RKO (cell line): Measurements from ENCODE around the gene SMARCA2.

Source experiments
- DNase-seq: peaks from one replicate; pipeline ENCODE4 v3.0.0-alpha.2; 2016; ENCODE audit warnings: low spot score

Gene SMARCA2

DNA sequence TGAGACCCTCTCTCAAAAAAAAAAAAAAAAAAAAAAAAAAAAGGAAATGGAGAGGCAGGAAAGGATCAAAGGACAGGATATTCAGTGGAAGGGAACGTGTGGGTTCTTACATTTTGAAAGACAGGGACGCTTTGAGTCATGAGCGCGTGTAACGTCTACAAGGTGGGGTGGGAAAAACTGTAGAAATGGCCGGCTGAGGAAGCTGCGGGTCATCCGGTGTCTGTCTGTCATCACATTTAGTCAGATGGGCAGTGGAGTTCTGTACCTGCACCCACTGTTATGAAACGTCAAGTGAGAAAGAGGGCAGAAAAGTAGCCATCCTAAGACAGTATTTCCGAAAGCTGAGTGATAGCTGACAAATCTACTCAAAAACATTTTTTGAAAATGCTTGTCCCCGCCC is 159.8 kb downstream of the SMARCA2 start:
- no peak for DNase-seq

DNA sequence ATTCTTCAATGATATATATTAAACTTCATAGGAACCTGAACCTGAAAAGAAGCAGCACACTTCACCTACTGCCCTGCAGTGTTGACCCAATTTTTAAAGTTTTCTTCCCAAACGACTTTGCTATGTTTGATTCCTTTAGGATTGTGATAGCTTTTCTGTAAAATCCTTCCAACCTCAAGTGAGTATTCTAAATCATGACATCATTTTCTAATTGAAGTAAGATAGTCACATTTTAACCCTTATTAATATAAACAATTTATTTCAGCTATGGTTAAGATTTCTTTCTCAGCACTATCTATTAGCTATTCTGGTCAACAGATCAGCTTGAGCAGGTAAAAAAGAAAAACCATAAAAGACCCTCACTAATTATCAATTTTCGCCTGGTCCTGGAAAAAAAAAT is 162.0 kb downstream of the SMARCA2 start:
- no peak for DNase-seq

DNA sequence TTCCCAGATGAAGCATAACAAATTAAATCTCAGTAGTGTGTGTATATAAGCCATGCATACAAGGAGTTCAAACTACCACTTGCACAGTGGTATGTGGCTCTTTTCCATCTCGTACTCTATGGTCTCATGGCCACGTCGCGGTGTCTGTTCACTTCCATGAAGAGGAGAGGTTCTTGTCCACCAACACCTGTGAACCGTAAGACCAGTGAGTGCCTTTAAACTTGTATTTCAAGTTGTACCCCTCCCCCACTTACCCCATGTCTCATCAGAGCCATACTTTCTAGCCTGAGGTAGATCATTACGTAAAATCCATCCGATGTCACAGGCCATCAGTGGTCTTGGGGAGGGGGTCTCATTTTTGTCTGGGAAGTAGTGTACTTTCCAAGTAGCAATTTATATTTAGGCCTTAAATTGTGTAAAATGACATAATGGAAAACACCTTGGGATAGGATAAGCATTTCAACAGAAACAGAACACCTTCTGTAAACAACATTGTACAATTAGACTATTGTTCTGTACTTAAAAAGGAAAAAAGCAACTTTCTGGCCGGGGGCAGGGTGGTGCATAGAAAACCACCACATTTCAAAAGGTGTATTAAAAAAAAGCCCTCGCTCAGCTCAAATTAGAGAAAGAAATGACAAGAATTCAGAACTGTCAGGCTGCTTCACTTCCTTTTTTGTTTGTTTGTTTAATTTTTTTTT is 163.0 kb downstream of the SMARCA2 start:
- no peak for DNase-seq

DNA sequence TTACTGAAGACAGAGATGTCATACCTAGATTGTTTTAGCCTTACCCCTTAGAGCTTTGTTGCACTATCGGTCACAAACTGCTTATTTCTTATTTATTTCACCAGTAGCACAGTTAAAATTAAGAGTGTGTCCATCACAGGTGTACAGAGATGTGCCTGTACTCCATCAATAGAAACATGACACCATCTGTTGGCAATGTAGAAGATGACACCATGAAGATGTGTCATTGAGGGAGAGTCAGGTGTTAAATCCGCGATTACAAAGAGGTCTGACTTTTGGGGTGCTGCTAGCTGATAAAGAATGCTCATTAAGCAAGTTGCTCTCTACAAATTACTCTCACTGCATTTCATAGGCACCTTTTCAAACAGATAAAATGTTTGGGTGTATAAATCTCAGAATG is 164.4 kb downstream of the SMARCA2 start:
- peak; percentile 11 for DNase-seq

DNA sequence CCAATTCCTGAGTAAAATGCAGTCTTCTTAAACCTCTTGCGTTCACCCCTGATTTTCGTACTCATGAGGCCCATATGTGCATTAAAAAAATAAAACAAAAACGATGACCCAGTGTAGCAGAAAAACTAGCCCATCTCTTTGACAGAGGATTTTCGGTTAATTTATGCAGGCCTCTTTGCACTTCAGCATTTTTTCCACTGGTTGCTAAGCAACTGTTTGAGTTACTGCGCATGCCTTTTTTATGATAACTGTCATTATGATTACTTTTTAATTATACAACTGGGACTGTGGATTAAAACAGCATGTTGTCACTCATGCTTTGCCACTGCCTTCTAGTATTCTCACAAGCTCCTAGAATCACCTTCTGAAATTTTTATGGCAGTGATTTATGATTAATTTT is 165.0 kb downstream of the SMARCA2 start:
- no peak for DNase-seq

DNA sequence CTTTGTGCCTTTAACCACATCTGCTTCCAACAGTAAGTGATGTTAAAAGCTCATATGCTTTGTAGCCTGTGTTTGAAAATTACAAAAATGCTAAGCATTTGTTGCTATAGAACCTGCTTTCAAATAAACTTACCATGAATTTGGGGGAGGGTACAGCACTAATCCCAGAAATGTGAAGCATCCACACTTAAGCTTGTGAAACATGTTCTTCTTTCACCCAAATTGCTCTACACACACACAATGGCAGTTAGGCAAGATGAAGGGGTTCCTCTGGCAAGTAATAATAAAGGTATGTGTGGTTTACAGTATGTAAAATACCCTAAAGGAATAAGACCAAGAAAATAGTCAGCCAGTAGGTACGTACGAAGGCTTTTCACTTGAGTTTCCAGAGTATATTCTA is 165.6 kb downstream of the SMARCA2 start:
- no peak for DNase-seq

DNA sequence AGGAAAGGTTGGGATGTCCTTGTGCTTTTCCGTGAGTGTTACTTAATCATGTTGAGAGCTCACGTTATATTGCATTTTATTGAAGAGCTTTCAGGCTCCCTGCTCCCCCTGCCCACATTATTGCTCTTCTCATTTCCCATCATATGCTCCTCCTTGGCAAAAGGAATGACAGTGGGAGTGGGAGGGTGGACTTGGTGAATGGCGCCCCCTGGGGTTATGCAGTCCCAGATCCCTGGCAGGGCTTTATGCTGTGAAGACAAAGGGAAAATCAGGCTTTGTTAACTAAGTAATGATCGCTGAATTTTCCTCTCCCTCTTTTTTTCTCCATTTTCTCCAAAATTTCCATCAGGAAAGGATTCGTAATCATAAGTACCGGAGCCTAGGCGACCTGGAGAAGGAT is 166.6 kb downstream of the SMARCA2 start:
- DNase-seq = no peak

DNA sequence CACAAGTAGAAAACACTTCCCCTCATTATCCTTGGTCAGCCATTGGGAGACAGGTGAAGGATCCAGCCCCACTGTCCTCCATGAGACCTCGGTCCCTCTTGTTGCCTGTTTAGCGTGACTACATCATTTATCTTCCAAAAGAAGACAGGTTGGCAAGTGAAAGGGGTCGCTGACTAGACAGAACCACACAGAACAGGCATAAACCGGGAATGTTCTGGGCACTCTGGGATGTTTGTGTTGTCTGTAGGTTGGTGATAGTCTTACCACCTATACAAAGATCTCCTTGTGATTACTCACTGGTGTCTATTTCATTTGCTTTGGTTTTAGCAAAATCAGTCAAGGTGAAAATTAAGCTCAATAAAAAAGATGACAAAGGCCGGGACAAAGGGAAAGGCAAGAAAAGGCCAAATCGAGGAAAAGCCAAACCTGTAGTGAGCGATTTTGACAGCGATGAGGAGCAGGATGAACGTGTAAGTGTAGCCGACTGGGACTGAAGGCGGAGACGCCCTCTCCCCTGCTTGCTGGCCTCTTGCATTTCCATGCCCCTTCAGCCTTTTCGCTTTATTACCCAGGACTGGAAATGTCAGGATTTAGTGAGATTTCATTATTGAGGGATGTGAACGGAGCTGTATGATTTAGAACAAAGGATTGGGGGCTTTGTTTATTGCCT is 175.9 kb downstream of the SMARCA2 start:
- DNase-seq = no peak

DNA sequence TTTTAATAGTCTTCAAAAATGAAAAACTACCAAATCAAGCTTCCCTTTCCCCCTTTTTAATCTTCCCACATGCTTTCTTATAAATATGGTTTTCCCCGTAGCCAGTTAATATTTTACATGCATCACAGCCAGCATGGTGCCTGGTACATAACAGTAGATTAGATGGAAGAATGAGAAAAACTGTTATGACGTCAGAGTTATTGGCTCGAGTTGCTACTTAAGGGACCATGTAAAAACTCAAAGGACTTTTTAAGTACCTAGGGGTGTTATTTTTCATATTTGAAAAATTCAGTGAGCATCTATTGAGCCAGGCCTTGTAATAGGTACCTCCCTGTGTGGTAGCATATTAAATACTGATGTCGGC is 176.4 kb downstream of the SMARCA2 start:
- no peak for DNase-seq

DNA sequence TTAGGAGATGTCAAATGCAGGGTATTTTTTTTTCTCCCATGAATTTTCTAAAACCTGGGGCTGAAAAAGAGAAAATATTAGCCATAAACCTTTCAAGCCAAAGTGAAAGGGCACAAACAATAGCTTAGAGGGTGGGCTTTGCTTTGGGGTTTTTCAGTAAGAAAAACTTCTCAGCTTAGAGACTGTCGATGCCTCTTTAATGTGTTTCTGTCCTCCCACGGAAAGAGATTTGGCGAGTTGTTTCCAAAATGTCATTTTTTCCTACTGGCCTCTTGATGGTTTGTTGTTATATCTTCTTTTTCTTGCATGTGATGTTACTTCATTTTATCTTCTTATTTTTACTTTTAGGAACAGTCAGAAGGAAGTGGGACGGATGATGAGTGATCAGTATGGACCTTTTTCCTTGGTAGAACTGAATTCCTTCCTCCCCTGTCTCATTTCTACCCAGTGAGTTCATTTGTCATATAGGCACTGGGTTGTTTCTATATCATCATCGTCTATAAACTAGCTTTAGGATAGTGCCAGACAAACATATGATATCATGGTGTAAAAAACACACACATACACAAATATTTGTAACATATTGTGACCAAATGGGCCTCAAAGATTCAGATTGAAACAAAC is 177.3 kb downstream of the SMARCA2 start:
- DNase-seq = no peak

DNA sequence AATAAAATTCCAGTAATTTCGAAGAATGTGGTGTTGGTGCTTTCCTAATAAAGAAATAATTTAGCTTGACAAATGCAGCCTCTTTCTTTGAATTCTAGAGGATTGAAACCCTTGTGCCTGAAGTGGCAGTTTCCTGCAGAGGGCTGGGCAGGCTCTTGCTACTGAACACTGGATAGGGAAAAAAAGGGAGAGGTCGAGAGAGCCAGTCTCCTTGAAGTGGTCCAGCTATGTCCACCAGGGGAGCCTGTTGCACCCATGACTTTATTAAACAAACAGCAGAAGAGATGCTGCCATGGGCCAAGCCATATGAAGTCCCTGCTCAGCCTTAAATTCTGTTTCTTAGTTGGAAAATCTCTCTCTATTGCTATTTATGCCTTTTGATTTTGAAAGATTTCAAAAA is 178.4 kb downstream of the SMARCA2 start:
- DNase-seq = no peak

DNA sequence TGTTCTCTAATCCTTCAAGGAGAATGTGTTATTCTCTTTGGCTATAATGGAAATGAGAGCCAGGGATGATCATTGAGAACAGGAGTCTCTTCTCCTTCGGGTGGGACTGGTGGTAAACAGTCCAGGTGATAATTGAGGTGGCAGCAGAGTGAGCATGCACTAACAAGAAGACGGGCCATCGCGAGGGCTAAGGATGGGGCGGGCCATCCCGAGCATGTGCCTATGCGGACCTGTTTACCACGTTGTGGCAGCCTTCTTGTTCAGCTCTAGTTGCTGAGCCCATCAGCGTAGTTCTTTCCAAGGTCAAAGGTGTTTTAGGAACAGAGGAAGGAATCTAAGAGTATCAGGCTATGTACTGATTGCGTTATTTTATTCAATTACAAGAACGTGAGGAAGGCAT is 180.1 kb downstream of the SMARCA2 start:
- no peak for DNase-seq

DNA sequence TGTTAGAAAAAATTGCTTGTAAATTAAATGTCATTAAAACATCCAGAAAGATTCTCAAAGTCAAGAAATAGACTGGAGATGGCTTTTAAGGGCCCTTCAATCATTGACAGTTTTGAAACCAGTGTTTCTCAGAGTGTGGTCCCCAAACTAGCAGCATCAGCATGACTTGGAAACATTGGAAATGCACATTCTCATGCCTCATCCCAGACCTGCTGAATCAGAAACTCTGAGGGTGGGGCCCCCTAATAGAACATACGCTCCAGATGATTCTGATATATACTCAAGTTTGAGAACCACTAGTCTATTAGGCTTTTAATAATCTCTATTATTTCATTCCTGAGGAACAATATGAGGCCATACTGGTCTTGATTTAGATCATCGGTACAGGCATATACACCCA is 181.6 kb downstream of the SMARCA2 start:
- DNase-seq = no peak

DNA sequence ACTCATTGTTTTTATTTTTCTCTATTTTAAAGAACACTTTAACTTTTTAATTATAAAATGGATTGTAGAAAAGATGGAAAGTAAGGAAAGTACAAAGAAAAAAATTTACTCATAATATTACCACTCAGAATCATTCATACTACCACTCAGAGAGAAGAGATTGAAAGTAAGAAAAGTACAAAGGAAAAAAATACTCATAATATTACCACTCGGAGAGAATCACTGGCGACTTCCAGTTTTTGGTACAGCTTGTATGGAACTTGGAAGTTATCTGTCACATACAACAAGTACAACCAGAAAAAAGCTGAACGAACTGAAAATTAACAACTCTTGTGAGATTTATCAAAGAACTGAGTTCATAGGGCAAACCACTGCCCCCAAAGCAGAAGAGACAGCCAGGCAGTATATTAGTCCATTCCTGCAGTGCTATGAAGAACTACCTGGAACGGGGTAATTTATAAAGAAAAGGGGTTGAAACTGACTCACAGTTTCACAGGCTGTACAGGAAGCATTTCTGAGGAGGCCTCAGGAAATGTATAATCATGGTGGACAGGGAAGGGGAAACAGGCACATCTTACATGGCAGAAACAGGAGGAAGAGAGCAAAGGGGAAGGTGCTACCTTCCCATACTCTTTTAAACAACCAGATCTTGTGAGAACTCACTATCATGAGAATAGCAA is 183.9 kb downstream of the SMARCA2 start:
- DNase-seq = no peak

DNA sequence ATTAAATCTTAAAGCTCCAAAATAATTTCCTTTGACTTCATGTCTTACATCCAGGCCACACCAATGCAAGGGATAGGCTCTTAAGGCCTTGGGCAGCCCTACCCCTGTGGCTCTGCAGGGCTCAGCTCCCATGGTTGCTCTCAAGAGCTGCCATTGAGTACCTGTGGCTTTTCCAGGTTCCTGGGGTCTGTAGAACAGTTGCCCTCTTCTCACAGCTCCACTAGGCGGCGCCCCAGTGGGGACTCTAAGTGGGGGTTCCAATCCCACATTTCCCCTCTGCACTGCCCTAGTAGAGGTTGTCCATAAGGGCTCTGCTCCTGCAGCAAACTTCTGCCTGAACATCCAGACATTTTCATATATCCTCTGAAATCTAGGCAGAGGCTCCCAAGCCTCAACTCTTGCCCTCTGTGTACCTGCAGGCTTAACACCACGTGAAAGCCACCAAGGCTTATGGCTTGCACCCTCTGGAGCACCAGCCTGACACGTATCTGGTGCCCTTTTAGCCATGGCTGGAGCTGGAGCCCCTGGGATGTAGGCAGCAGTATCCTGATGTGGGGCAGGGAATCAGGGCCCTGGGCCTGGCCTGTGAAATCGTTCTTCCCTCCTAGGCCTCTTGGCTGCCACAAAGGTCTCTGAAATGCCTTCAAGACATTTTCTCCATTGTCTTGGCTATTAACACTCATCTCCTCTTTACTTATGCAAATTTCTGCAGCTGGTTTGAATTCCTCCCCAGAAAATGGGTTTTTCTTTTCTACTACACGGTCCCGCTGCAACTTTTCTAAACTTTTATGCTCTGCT is 185.1 kb downstream of the SMARCA2 start:
- no peak for DNase-seq

DNA sequence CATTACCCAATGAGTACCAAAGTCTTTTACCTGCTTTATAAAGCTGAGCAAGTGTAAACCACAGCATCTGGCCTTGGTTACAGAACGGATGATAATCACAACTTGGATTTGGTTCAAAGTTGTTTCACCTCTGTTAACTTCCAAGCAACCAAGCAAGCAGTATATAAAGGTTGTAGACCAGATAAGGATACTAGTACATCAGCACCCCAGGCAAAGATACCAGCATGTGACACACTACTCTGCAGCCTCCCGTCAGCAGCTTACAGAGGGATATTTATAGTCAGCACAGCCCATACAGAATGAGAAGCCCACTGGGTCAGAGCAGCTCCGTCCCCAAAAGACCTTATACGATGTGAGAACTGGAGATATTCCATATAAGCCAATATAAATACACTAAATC is 193.3 kb downstream of the SMARCA2 start:
- DNase-seq = no peak

DNA sequence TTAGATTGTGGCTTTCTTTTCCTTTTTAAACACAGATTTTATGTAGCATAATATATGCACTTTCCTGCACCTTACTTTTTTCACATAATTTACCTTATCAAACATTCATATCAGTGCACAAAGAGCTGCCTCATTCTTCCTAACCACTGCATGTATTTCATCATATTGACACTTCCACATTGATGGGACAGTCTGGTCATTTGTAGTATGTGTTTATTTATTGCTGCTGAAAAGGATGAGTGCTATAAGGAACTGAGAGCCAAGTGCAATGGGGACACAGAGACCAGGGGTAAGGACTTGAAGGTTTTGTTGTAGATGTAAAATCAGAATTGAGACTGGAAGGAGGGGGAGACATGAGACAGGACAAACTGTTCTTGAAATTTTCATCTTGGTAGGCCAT is 193.8 kb downstream of the SMARCA2 start:
- DNase-seq = no peak

DNA sequence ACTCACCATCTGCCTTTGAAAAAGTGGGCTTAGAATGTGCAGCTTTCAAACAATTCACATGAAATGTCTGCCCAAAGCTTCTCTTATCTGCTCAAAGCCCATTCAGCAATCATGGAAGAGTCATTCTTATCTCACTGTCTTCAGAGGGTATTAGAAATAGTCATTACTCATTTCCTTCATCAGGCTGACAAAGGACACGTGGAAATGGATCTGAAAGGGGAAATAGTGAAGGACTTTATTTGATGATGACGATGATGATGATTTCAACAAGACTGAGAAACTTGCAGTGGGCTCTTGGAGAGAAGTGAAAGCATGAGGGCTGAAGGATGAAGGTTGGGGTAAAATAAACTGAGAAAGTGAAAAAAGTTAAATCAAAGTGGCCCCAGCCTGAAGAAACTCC is 194.3 kb downstream of the SMARCA2 start:
- no peak for DNase-seq

DNA sequence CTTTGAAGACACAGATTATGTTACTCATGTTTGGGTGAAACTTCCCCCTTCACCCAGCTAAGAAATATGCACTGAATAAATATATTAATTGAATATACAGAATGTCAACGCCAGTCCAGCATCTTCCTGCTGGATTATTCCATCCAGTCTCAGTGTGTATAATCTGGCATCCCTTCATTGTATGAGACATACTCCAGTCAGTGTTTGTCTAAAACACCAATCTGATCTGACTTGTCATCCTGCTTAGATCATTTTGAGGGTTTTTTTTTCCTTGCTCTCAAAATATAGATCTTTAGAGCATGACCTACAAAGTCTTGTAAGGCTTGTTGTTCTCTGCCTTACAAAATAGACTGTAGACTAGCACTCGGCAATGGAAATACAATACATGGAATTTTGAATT is 195.1 kb downstream of the SMARCA2 start:
- peak; percentile 38 for DNase-seq

DNA sequence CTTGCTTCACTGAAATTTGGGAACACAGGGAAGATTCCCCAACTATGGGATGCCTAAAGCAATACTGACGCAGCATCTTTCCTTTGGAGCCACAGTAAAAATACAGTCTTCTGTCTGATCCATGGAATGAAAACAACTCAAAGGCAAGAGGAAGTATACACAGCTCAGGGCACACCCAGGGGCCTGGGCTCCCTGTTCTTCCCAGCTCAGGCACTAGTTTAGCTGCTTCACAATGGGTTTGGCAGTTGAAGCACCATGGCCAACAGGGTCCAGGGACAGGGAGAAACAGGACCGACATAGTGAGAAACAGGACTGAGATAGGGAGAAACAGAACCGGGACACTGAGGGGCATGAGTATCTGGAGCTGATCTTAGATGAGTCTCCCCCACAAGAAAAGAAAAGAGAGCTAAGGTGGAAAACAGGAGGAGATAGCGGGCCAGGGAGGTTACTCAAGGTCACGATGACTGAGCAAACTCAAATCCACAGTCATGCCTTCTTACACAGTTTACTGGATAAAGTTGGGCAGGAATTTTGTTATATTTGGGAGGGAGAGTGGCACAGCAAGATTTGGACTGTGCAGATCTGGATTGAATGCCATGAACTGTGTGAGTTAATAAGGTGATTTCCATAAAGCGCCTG is 198.8 kb downstream of the SMARCA2 start:
- DNase-seq = no peak

DNA sequence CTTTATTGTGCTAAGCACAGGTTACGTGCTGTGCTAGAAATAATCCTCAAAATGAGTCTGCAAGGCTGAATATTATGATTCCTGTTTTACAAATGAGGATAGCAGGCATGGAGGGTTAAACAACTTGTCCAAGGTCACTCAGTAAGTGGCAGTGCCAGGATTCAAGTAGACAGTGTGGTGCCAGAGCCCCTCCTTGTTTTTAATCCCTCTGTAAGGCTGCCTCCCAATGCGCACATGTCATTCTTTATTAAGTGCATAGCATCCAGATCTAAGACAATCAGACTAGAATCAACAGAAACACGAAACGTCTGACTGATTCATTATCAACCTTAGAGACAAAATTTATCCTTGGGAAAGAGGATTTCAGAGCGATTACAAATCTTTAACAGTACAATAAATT is 199.6 kb downstream of the SMARCA2 start:
- no peak for DNase-seq

DNA sequence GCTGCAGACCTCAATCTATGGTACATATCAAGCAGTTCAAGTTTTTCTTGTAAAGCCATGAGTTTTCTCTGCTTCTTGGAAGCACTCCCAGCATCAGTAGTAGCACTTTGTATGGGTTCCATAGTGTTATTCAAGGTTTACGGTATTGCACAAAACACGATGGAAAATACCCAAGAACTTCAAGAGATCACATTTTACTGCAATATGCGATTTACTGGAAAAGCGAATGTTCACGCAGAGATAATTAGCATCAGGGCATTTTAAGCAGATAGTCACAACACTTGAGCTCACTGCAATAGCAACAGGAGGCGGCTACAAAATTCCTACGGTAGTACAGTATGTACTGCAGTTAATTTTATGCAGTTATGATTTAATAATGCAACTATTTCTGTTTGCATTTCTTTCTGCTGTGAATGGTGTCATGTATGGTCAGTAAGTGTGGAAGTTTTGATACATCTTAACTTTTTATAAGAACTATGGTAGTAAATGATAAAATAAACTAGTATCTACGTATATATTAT is 200.8 kb downstream of the SMARCA2 start:
- no peak for DNase-seq
